G401.6 (cell line): ENCODE measurements around the gene RCAN3.

Experiments
- FAIRE-seq: peaks from 2 replicates; lab custom pipeline; 2012; peaks lifted over from hg19 to GRCh38; lab: Jason Lieb, UNC

Gene RCAN3

GRCh38 chr1:24551290-24551959 lies 48.8 kb downstream of the RCAN3 start:
- FAIRE-seq: no peak

- no peak for FAIRE-seq
Observed at GRCh38 chr1:24551960-24552571, 49.4 kb downstream of the RCAN3 start.

- no peak for FAIRE-seq
Observed at GRCh38 chr1:24553931-24554330, 51.3 kb downstream of the RCAN3 start.

- FAIRE-seq: no peak
Observed at GRCh38 chr1:24554714-24555113, 52.1 kb downstream of the RCAN3 start.

- no peak for FAIRE-seq
Observed at GRCh38 chr1:24555591-24556413, 53.2 kb downstream of the RCAN3 start, which contains the start of gene NCMAP. TSS of gene NCMAP (plus strand) at chr1:24556087. CDS start at chr1:24595431, 39,344 bp downstream.

- no peak for FAIRE-seq
Observed at GRCh38 chr1:24556414-24556795, 53.8 kb downstream of the RCAN3 start.

GRCh38 chr1:24557220-24557619 lies 54.6 kb downstream of the RCAN3 start:
- FAIRE-seq: no peak

- FAIRE-seq: no peak
Observed at GRCh38 chr1:24557711-24558131, 55.1 kb downstream of the RCAN3 start.

- no peak for FAIRE-seq
Observed at GRCh38 chr1:24558455-24558854, 55.8 kb downstream of the RCAN3 start.

GRCh38 chr1:24558902-24559791 lies 56.5 kb downstream of the RCAN3 start:
- FAIRE-seq: no peak

GRCh38 chr1:24560361-24560760 lies 57.7 kb downstream of the RCAN3 start:
- no peak for FAIRE-seq

GRCh38 chr1:24562625-24563024 lies 60.0 kb downstream of the RCAN3 start:
- no peak for FAIRE-seq

- no peak for FAIRE-seq
Observed at GRCh38 chr1:24564695-24565094, 62.1 kb downstream of the RCAN3 start.

GRCh38 chr1:24566236-24566867 lies 63.7 kb downstream of the RCAN3 start:
- FAIRE-seq: no peak

- no peak for FAIRE-seq
Observed at GRCh38 chr1:24567792-24568388, 65.3 kb downstream of the RCAN3 start.

- no peak for FAIRE-seq
Observed at GRCh38 chr1:24568475-24568874, 65.8 kb downstream of the RCAN3 start.

- FAIRE-seq: no peak
Observed at GRCh38 chr1:24570265-24571125, 67.9 kb downstream of the RCAN3 start.

GRCh38 chr1:24572301-24572700 lies 69.7 kb downstream of the RCAN3 start:
- no peak for FAIRE-seq

GRCh38 chr1:24575905-24576587 lies 73.4 kb downstream of the RCAN3 start:
- FAIRE-seq: no peak

GRCh38 chr1:24578846-24579245 lies 76.2 kb downstream of the RCAN3 start:
- FAIRE-seq: no peak
